HG03520 (cell line): ENCODE results near the gene FNTB.
A peak's percentile ranks its signal among the peaks of the same experiment; 100 is the strongest.
"Not testable (repeated sequence)": the region's sequence is repeated elsewhere in the genome, so short reads cannot be mapped to it uniquely, and the experiment has no call there.

Source experiments
- ATAC-seq: cut with Tn5 transposase; IDR thresholded peaks from one replicate; pipeline ENCODE4 v1.9.1; 2021; ENCODE audit warnings: mild to moderate bottlenecking, moderate library complexity; ENCODE audit not compliant: unreplicated experiment

Gene FNTB

DNA sequence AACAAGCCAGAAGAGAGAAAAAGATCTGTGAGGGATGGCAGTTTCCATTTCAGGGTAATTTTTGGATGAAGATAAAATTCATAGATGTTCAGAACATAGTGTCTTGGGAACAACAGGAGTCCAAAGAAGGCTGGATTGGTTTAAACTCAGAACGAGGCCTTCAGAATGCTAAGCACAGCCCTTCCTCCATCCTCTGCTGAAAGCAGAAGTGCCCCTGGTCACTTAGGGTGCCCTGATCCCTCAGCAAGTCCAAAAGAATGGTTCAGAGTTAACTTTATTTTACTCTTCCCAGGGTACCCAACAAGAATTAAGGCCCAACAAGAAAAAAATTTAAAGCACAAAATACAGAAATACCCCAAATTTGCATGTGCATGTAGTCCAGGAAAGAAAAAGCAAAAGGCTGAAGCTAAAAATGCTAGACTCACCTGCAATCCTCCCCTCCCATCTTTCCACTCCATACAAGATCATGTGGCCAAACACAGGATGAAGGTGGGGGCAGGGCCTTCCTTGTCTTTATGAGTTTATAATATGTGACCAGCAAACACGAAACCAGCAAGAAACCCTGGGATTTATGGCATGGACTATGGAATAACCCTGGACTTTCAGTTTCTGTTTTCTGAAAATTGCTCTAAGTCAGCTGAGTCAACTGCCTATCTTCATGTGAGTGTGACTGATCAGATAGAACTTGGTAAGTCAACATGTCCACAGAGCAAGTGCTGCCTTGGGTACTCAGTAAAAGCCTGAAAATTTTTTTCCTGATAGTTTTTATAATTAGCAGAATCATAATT, 94.5 kb downstream of the FNTB start:
- no peak for ATAC-seq

DNA sequence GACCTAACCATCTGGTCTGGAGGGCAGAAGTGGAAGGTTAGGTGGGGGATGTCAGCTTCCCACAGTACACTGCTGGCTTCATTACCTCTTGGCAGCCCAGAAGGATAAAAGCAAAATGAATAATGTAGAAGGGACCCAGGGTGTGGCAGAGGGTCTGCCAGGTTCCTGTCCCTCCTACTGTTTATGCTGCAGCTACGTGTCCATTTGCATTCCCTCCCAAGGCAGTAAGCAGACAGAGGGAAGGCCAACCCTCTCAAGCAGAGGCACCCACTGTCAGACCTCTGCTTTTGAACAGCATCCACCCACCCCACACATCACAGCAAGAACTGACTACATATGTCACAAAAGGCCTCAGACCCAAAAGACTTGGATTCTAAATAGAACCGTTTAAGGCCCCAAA, 96.2 kb downstream of the FNTB start:
- no peak for ATAC-seq

DNA sequence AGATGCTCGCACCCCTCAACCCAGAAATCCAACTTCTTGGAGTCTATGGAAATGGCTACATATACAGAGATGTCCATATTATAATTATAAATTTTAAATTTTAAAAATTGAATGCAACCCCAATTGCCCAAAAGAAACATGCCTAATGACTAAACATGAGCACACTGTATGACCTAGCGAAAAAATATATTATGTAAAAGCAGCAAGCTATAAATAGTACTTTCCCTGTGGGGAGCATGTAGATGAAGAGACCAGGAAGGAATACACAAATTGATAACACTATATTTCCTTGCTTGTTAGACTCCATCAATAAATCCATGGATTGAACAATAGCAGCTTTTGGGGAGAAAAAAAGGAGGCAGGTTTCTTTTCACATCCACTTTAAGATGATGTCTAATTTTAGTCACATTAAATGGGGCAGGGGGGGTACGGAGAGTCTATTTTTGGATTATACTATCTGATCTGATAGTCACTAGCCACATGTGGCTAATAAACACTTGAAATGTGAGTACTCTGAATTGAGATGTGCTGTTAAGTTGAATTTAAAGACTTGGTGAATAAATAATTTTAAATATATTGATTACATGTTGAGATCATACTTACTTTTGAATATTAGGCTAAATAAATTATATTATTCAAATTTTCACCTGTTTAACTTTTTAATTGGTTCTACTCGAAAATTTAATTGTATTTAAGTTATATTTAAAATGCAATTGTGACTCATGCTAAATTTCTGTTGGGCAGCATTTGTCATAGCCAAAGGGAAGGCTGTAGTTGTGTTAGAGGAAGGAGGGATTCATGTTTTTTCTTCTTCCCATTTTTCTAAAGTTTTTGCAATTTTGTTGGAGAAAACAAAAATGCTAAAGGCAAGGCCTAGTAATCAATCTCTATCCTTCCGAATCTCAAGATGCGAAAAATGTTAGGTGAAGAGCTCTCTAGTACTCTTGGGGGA, 98.1 kb downstream of the FNTB start:
- ATAC-seq, result no peak

DNA sequence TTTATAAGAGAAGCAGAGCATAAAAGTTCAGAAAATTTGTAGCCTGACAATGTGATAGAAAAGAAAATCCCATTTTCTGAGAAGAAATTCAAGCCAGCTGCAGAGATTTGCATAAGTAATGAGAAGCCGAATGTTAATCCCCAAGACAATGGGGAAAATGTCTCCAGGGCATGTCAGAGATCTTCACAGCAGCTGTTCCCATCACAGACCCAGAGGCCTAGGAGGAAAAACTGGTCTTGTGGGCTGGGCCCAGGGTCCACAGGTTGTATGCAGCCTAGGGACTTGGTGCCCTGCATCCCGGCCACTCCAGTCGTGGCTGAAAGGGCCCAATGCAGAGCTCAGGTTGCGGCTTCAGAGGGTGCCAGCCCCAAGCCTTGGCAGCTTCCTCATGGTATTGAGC, 100.0 kb downstream of the FNTB start:
- not testable (repeated sequence) for ATAC-seq

DNA sequence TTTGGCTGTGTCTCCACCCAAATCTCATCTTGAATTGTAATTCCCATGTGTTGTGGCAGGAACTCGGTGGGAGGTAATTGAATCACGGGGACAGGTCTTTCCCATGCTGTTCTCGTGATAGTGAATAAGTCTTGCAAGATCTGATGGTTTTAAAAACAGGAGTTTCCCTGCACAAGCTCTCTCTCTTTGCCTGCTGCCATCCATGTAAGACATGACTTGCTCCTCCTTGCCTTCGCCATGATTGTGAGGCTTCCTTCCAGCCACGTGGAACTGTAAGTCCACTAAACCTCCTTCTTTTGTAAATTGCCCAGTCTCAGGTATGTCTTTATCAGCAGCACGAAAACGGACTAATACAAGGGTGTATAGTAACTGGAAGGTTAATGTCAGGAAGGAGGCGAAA, 101.1 kb downstream of the FNTB start:
- ATAC-seq, result not testable (repeated sequence)

DNA sequence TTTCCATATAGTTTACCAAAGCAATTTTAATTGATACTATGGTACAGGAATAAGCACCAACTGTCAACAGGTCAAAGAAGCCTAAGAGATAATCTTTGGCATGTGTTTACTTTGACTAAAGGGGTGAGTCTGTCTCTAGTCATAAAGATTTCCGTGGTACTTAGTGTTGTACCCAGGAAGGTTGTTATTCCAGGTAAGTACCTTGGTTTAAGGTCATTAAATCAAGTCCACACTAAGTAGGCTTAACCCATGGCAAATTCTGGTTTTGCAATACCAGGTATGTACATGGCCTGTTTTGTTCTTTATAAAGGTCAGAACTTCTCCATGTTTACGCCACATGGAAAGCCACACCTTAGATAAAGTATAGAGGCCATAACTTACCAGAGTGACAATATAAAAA, 105.7 kb downstream of the FNTB start:
- no peak for ATAC-seq

DNA sequence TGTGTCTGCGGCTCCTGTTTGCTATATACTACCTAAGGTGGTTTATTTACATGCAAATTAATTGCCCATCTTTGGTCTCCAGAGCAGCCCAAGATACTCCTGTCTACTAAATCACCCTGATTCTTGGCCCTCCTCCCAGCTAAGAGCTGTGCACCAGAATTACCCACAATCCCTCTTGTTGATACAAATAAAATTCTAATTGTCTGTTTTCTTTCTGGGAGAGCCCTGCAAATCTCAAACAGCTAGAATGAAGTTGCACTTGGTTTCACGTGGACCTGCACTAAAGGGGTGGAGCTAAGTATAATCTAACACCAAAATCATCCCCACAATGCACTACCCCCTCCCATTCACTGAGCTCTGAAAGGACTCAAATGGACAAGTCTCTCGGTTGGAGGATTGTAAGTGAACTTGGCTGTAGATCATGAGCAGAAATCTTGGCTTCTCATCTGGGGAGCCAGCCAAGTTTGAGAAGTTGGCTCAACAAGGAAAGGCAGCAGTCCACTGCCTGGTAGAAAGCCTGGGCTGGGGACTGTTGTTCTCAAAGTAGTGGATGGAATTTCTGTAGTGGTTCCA, 109.0 kb downstream of the FNTB start:
- ATAC-seq, result no peak

DNA sequence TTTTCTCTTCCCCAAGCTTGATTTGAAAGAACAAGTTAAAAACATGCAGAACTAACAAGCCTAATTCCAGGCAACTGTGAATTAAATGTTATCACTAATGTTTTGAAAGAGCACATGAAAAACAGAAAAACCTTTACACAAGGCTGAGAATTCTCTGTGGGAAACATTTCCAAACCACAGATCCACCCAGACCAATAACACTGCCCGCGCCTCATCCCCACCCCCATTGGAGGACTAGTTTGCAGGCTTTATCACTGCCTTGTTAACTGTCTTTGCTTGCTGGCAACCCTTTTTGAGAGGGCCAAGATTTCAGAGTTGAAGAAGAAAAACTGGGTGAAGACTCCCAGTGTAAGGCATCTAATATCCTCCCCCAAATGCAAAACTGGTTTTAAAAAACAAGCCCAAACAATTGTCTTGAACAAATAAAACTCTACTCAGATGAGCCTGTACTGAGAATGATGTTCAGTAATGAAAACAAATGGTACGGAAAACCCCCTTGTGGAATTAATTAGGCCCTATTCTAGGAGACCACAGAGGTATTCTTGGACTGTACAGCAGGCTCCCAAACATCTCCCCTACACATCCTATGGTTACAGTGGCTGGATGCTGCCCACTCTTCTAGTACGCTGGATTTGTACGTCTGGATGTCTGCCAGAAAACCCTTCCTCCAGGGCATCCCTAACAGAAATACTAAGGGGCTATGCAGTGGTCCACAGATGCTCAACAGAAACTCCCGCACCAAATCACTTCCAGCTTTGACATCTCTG, 109.8 kb downstream of the FNTB start:
- ATAC-seq, result no peak

DNA sequence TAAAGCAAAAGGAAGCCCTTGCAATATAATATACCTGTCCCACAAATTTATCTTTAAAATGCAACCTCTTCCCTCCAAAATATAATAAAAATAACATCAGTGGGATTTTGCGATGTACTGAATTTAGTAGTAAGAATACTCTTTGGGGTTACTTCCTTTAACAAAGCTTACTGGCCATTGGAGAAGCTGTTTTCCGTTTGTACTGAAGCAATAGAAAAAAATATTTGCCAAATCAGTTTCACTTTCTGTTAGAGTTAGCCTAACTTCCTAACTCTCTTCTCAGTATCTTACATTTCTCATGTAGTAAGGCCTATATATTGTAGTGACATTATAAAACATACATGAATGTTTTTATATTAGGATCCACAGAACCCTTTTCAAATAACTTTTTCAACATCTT, 111.9 kb downstream of the FNTB start:
- no peak for ATAC-seq

DNA sequence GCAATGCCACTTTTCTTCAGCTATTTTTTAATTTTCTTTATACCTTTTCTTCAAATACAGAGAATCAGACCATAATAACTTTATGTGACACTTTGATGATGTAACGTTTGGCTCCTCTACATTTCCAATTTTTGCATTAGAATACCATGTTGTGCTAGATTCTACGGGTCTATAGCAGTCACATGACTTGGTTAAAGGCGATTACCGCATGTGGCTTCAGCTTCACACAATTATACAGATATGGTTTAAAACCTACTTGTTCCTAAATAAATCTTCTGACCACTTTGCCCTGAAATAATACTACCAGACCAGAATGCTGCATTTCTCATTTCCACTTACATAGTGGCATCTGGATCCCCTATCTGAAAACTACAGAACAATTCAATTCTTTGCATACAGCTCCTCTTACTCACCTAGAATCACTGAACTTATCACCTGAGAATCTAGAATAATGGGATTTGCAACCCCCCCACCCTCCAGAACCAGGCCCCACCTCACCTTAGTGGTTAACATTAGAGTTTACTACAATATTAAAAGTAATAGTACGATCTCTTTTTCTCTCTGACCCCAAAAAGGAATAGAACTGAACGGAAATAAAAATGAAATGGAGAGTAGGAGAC, 114.3 kb downstream of the FNTB start:
- no peak for ATAC-seq

DNA sequence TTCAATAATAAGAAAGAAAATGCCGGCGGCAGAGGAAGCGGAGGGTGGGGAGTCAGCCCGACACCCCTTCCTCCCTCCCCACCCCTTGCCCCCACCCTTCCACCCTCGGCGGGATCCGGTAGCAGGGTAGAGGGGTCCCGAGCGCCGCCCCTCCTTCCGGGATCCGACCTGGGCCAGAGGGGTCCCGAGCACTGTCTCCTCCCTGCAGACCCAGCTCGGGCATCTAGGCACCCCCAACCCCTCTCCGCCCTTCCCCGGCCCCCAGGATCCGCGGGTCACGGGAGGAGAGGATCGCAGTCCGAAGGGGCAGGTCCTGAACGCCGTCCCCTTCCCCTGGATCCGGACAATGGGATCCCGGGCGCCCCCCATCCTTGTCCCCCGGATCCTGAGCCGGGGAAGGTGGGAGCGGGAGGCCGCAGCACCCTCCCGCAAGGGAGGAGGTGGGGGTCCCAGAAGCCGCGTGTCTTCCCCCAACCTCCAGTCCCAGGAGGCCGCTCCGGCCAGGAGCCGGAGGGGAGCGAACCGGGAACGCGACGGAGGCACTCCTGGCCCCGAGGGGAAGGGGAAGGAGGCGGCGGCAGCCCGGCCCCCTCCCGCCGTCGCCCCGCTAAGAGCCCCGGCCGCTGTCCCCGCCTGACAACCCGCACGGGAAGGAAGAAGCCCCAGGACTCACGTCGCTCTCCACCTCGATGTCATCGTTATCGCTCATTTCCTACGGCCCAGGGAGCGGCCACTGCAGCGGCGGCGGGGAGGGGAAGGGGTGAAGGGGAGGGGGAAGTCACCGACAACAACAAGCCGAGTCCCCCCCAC, 115.1 kb downstream of the FNTB start:
- ATAC-seq, result peak; percentile 2

DNA sequence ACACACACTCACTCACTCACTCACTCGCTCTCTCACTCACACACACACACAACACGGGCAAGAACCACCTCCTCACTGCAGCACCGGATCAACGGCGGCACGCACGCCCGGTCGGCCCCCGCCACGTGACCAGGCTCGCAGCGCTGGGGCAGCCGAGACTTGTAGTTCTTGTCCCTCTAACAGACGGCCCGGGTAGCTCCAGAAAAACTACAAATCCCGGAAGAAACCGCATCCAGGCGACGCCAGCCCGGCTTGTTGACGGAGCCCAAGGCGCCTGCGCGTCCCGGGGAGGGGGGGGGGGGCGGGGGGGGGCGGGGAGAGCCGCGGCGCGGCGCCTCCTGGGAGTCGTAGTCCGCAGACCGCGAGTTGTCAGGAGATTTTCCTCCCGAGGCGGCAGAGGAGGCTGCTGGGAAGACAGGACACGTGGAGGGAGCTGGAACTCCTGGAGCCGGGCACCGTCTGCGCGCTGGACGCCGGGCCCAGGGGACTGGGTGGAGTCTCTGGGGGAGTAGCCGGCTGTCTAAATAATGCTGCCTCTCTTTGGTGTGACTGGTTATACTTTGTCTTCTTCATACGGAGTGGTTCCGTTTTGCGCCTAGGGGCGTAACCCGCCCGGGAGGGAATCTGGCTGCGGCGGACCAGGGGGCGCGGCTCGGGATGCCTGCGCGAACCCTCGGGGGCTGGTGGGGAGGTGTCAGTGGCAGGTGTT, 115.9 kb downstream of the FNTB start, which contains the start of gene MAX:
TSS of gene MAX (minus strand) at position 77 of the 709 bp plus-strand sequence. CDS start 178 bp downstream, outside the sequence.
- peak; percentile 75 for ATAC-seq

DNA sequence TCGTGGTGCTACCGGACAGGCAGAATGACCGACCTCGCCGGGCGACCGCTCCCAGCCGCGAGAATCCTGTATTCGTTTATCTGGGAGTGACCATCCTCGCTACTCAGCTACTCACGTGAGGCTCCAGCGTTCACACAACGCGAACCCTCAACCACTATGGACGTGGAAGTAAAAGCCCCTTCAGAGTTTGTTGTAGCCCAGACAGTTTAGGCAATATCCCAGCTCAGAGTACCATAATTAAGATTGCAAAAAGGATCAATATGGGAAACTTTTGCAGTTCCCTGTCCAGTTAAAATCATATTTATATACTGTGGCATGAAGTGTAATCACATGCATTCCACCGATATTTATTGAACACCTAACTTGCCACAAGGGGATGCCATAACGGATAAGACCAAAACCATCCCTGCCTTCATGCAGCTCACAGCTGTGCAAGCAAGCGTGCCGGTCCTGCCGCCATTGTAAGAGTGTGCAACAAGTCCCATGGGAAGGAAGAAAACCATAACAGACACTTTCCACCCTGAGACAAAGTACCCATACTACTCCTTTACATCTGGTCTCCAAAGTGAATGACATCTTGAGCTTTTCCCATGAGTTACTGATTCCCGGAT, 116.6 kb downstream of the FNTB start:
- ATAC-seq, result no peak

DNA sequence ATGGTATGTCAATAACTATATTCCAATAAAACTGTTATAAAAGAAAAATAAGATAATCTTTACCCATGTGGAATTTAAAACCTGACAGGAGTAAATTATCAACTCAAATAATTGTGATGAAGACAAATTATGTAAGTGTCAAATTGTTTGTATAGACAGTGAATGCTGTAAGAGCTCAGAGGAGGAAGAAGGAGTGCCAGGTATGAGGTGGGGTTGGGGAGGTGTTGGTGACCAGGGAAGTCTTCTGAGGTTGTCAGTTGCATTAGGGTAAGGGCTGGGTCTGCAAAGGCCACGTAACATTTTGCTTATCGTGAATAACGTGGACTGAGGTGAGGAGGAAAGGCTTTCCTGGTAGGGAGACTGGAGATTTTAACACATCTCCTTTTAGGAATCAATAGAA, 118.1 kb downstream of the FNTB start:
- ATAC-seq, result no peak

DNA sequence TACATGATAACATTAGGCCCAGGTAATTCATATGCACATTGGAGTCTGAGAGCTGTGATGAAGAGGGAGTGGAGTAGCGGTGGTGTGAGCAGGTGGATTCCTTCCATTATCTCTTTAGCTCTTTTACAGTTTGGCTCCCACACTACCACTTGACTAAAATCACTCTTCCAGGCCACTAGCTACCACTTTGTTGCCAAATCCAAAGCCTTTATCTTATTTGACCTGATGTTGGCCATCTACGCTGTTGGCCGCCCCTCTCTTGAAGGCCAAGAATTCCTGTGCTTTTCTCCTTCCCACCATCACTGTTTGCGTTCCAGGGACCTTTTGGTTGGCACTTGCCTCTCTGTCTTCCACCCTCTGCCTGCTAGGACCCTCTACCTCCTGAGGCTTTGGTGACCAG, 119.6 kb downstream of the FNTB start:
- ATAC-seq, result no peak

DNA sequence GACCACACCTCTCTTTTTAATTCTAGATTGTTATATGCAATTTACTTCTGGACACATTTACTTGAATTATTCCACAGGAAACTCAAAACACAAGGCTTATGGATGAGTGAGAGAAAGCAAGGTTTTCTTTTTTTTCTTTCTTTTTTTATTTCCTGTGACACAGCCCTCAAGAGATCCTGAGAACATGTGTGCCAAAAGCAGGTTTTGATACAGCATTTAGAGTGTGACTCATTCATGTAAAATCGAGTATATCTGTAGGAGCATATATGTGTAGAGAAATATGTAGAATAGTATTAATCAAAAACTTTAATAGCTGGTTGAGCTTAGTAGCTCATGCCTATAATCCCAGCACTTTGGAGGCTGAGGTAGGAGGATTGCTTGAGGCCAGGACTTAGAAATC, 120.0 kb downstream of the FNTB start:
- no peak for ATAC-seq

DNA sequence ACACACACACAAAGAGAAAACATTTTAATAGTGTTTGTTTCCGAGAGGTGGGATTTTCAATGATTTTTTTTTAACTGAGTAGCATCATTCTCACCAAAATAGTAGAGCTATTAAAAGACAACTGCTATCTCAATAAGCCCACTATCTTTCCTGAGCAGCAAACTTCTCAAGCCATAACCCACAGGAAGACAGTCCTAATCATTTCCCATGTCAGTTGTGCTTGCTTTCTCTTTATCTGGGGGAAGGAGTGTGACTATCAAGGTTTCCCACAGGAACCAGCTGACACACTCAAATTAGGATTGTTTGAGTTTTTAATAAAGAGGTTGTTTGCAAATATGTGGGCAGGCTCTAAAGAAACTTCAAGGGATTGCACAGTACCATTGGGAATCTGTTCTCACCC, 120.5 kb downstream of the FNTB start:
- ATAC-seq, result no peak

DNA sequence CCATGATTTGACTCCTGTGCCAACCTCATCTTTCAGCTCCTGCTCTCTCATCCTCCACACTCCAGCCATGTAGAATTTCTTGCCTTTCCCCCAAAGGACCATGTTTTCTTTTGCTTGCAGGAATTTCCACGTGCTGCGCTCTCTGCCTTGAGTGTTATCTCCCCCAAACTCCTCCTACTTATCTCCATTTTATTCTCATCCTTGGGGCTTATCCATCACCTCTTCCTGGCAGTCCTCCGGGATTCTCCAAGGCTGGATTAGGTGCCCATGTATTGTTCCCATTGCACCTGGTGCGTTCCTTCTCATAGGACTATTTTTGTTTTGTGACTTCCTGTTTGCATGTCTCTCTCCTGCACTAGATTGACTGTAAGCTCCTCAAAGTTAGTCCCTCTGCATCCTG, 122.7 kb downstream of the FNTB start:
- ATAC-seq, result no peak
